HEK293 (cell line): Measurements from ENCODE around the gene SUPT3H.

Source experiments
- CTCF ChIP-seq: fragments of 450-650 bp; formaldehyde crosslinking; IDR thresholded peaks from 2 replicates; pipeline ENCODE4 v1.5.1; 2016; ENCODE audit warnings: missing biosample characterization, missing genetic modification characterization
- ZBTB48 ChIP-seq: fragments of 450-650 bp; formaldehyde crosslinking; IDR thresholded peaks from 2 replicates; pipeline ENCODE4 v1.5.1; 2016; ENCODE audit warnings: missing biosample characterization, missing genetic modification characterization

GRCh38 chr6:45155341-45155894 lies 222.3 kb downstream of the SUPT3H start:
- TF ChIP-seq CTCF (tag by site-specific recombination) (no peak), ZBTB48 (tag by site-specific recombination) (no peak)
